Fibroblast of the aortic adventitia (primary cell): Measurements from ENCODE around the gene DGAT2. TPM values are rescaled to one million over a fixed set of nuclear protein-coding genes. Genes with fewer than 3 reads are reported as not detected.
A peak's percentile ranks its signal among the peaks of the same experiment; 100 is the strongest.

Experiments
- DNase-seq: peaks from one replicate; pipeline ENCODE4 v3.0.0-alpha.2; 2010; ENCODE audit warnings: low read depth
- H3K4me3 ChIP-seq: 2 replicates; pipeline ENCODE4 v1.5.1; 2011; ENCODE audit warnings: low read depth, mild to moderate bottlenecking, control low read depth, low read length, moderate library complexity
- CTCF ChIP-seq: IDR thresholded peaks from 2 replicates; pipeline ENCODE4 v1.5.1; 2011; ENCODE audit warnings: mild to moderate bottlenecking, low read length, control low read depth, inconsistent platforms; ENCODE audit not compliant: insufficient read depth
- total RNA-seq: library from RNA; depleted of rRNA; stranded (reverse); fragments of >200 nt; gene quantifications from 2 replicates; pipeline ENCODE4 v1.2.3, GENCODE V29; 2012; ENCODE audit warnings: low replicate concordance

DGAT2 gene
- total RNA-seq, 1 donor: 13.4 TPM

- DNase-seq: peak; percentile 100
- TF ChIP-seq CTCF: peak; percentile 18
- peak within 1 kb of the TSS; percentile 84 for H3K4me3 ChIP-seq
These were observed 46.2 kb downstream of the DGAT2 start, which contains the start of gene UVRAG for GRCh38 chr11:75814677-75815344. Gene UVRAG (plus strand): TSS chr11:75815210. CDS start chr11:75815408, 198 bp downstream.

GRCh38 chr11:75815345-75816168 is 47.0 kb downstream of the DGAT2 start:
- DNase-seq: peak; percentile 27
- H3K4me3 ChIP-seq: peak overlapping the region; percentile 84
- TF ChIP-seq CTCF: no peak

- peak overlapping the region; percentile 84 for H3K4me3 ChIP-seq
- TF ChIP-seq CTCF: no peak
- DNase-seq: no peak
These were observed 48.1 kb downstream of the DGAT2 start for GRCh38 chr11:75816561-75817239.

- DNase-seq: peak; percentile 39
- no peak overlapping the region for H3K4me3 ChIP-seq
These were observed 52.1 kb downstream of the DGAT2 start for GRCh38 chr11:75820645-75821044.

GRCh38 chr11:75821202-75821601 is 52.6 kb downstream of the DGAT2 start:
- no peak for TF ChIP-seq CTCF
- no peak for DNase-seq
- H3K4me3 ChIP-seq: no peak overlapping the region

More at GRCh38 chr11:75820645-75821044, 52.1 kb downstream of the DGAT2 start:
- TF ChIP-seq CTCF: no peak

- H3K4me3 ChIP-seq: no peak overlapping the region
- DNase-seq: no peak
- TF ChIP-seq CTCF: no peak
These were observed 54.0 kb downstream of the DGAT2 start for GRCh38 chr11:75822541-75822940.
